HepG2 (cell line): ENCODE results near the gene TRPM5. TPM values are rescaled to one million over a fixed set of nuclear protein-coding genes. Genes with fewer than 3 reads are reported as not detected.

ENCODE experiments used
- FOSL2 ChIP-seq: sonication (generic); formaldehyde crosslinking; IDR thresholded peaks from 2 replicates; pipeline ENCODE4 v1.4.0; 2020; ENCODE audit warnings: missing genetic modification reagents
- JARID2 ChIP-seq: sonication (generic); formaldehyde crosslinking; IDR thresholded peaks from 2 replicates; pipeline ENCODE4 v1.8.1; 2023; ENCODE audit warnings: missing genetic modification reagents, inconsistent platforms; ENCODE audit not compliant: insufficient replicate concordance
- MYC ChIP-seq: sonication (generic); formaldehyde crosslinking; IDR thresholded peaks from 2 replicates; pipeline ENCODE4 v1.9.0; 2021; ENCODE audit warnings: missing genetic modification reagents, borderline replicate concordance
- NKX3-1 ChIP-seq: sonication (generic); formaldehyde crosslinking; IDR thresholded peaks from 2 replicates; pipeline ENCODE4 v1.5.0; 2020; ENCODE audit warnings: missing genetic modification reagents
- POGZ ChIP-seq: sonication (generic); formaldehyde crosslinking; IDR thresholded peaks from 2 replicates; pipeline ENCODE4 v1.4.0; 2020; ENCODE audit warnings: mild to moderate bottlenecking, missing genetic modification reagents
- POLR2G ChIP-seq: fragments of 200-400 bp; formaldehyde crosslinking; IDR thresholded peaks from 2 replicates; pipeline ENCODE4 v1.6.1; 2018; ENCODE audit warnings: mild to moderate bottlenecking, low read depth, low read length, moderate library complexity
- RBM22 ChIP-seq: fragments of 200-400 bp; formaldehyde crosslinking; optimal IDR thresholded peaks from 2 replicates; pipeline ENCODE3; 2017; ENCODE audit warnings: mild to moderate bottlenecking, low read length, moderate library complexity
- SP5 ChIP-seq: IDR thresholded peaks from 2 replicates; pipeline ENCODE4 v1.6.1; 2016; ENCODE audit warnings: low read depth, borderline replicate concordance
- SPEN ChIP-seq: sonication (generic); formaldehyde crosslinking; IDR thresholded peaks from 2 replicates; pipeline ENCODE4 v1.5.1; 2020; ENCODE audit warnings: low read depth, mild to moderate bottlenecking, missing genetic modification reagents
- ZNF101 ChIP-seq: sonication (generic); formaldehyde crosslinking; IDR thresholded peaks from 2 replicates; pipeline ENCODE4 v1.4.0; 2020; ENCODE audit warnings: mild to moderate bottlenecking, low read depth, missing genetic modification reagents, borderline replicate concordance
- ZNF782 ChIP-seq: sonication (generic); formaldehyde crosslinking; IDR thresholded peaks from 2 replicates; pipeline ENCODE4 v1.4.0; 2020; ENCODE audit warnings: missing genetic modification reagents, mild to moderate bottlenecking, borderline replicate concordance
- ZNF788 ChIP-seq: sonication (generic); formaldehyde crosslinking; IDR thresholded peaks from 2 replicates; pipeline ENCODE4 v1.5.0; 2020; ENCODE audit warnings: mild to moderate bottlenecking, missing genetic modification reagents, borderline replicate concordance
- ZSCAN20 ChIP-seq: sonication (generic); formaldehyde crosslinking; IDR thresholded peaks from 2 replicates; pipeline ENCODE4 v1.4.0; 2020; ENCODE audit warnings: missing genetic modification reagents, mild to moderate bottlenecking, borderline replicate concordance
- ZSCAN21 ChIP-seq: sonication (generic); formaldehyde crosslinking; IDR thresholded peaks from 2 replicates; pipeline ENCODE4 v1.8.0; 2022; ENCODE audit warnings: mild to moderate bottlenecking, missing genetic modification reagents, moderate library complexity, borderline replicate concordance
- polyA plus RNA-seq, 8 experiments: library from polyadenylated mRNA; depleted of rRNA in 3 of 8; stranded (reverse) in 7 of 8; unstranded in 1 of 8; fragments of >200 nt; fragmentation: Illumina TruSeq in 4 of 8; extraction: Trizol in 4 of 8; gene quantifications; 2 replicates each; pipeline versions ENCODE4 v1.2.1 to v1.2.3, GENCODE V29; 2011 to 2016; ENCODE audit warnings: low read depth in 4 of 8, missing spikeins in 1 of 8, mixed read lengths in 1 of 8; ENCODE audit not compliant: insufficient read depth in 1 of 8
- total RNA-seq, 5 experiments: library from RNA; depleted of rRNA; stranded (reverse); fragments of >200 nt; fragmentation: Illumina TruSeq; extraction: Trizol; gene quantifications; 2 replicates each; pipeline ENCODE4 v1.2.3, GENCODE V29; 2016; ENCODE audit warnings: low read depth in 1 of 5
- TF ChIP-seq, protein P1 (sequence below): sonication (generic); formaldehyde crosslinking; IDR thresholded peaks from 2 replicates; pipeline ENCODE4 v1.8.0; 2022; ENCODE audit warnings: mild to moderate bottlenecking, missing genetic modification reagents, moderate library complexity
- TF ChIP-seq, protein P2 (sequence below): sonication (generic); formaldehyde crosslinking; conservative IDR thresholded peaks from 2 replicates; pipeline ENCODE4 v1.5.0; 2020; ENCODE audit warnings: missing genetic modification reagents
- TF ChIP-seq, protein P3 (sequence below): sonication (generic); formaldehyde crosslinking; IDR thresholded peaks from 2 replicates; pipeline ENCODE4 v1.4.0; 2020; ENCODE audit warnings: missing genetic modification reagents, borderline replicate concordance
- TF ChIP-seq, protein P4 (sequence below): sonication (generic); formaldehyde crosslinking; conservative IDR thresholded peaks from 2 replicates; pipeline ENCODE4 v1.8.0; 2022; ENCODE audit warnings: low read depth, missing genetic modification reagents
- TF ChIP-seq, protein P5 (sequence below): sonication (generic); formaldehyde crosslinking; IDR thresholded peaks from 2 replicates; pipeline ENCODE4 v1.4.0; 2020; ENCODE audit warnings: mild to moderate bottlenecking, missing genetic modification reagents
- TF ChIP-seq, protein P6 (sequence below): sonication (generic); formaldehyde crosslinking; IDR thresholded peaks from 2 replicates; pipeline ENCODE4 v1.5.0; 2020; ENCODE audit warnings: mild to moderate bottlenecking, missing genetic modification reagents

TRPM5 gene
- total and polyA plus RNA-seq, 2 of the 13 experiments (the other 11 are each of a cell fraction or from before 2014, with no cell fraction given), result 0.12 TPM; not detected in 1

DNA sequence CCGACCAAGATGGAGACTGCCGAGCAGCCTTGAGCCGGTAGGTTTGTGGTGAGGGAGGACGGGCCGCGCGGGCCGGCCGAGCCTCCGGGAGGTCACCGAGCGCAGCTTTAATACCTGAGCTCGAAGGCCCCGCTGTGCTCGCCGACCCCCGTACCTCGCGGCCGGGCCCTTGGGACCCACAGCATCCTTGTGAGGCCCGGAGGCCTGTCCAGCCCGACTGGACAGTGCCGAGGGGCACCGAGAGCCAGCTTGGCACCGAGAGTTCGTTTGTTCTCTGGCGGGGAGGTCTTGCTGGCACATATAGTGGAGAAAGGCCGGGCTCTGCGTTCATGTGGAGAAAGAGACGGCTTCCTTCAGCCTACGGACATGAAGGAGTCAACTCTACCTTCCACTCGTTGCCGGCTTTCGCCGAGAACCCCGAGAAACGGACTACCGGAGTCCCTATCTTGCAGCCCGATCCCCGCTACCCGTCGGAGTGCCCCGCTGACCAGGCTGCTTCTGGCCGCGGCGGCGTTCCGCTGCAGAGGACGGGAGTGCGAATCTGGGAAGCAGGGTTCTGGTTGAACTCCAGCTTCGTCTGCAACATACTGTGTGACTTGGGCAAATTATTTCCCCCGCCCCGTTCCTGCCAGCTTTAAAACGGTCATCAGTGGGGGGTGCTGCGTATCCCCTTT lies 43.4 kb downstream of the TRPM5 start (continued):
- TF ChIP-seq POGZ (CRISPR knock-in tag) (no peak), SPEN (no peak), MYC (CRISPR knock-in tag) (no peak), FOSL2 (CRISPR knock-in tag) (no peak), ZSCAN21 (CRISPR knock-in tag) (0 out of 2 replicates have a peak, but pooled peaks have one; percentile 8), NKX3-1 (CRISPR knock-in tag) (0 out of 2 replicates have a peak, but pooled peaks have one; percentile 62), ZNF788 (CRISPR knock-in tag) (no peak), RBM22 (no peak), ZNF782 (CRISPR knock-in tag) (peak; percentile 39; the same call in 1 of the 2 replicates), SP5 (CRISPR knock-in tag) (no peak), ZSCAN20 (0 out of 2 replicates have a peak, but pooled peaks have one; percentile 78), JARID2 (CRISPR knock-in tag) (no peak), ZNF101 (CRISPR knock-in tag) (no peak), POLR2G (peak; percentile 55; the same call in 1 of the 2 replicates)
- TF ChIP-seq, protein P1, sequence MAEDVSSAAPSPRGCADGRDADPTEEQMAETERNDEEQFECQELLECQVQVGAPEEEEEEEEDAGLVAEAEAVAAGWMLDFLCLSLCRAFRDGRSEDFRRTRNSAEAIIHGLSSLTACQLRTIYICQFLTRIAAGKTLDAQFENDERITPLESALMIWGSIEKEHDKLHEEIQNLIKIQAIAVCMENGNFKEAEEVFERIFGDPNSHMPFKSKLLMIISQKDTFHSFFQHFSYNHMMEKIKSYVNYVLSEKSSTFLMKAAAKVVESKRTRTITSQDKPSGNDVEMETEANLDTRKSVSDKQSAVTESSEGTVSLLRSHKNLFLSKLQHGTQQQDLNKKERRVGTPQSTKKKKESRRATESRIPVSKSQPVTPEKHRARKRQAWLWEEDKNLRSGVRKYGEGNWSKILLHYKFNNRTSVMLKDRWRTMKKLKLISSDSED (CRISPR knock-in tag), result no peak
- TF ChIP-seq, protein P2, sequence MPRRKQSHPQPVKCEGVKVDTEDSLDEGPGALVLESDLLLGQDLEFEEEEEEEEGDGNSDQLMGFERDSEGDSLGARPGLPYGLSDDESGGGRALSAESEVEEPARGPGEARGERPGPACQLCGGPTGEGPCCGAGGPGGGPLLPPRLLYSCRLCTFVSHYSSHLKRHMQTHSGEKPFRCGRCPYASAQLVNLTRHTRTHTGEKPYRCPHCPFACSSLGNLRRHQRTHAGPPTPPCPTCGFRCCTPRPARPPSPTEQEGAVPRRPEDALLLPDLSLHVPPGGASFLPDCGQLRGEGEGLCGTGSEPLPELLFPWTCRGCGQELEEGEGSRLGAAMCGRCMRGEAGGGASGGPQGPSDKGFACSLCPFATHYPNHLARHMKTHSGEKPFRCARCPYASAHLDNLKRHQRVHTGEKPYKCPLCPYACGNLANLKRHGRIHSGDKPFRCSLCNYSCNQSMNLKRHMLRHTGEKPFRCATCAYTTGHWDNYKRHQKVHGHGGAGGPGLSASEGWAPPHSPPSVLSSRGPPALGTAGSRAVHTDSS (CRISPR knock-in tag), result no peak
- TF ChIP-seq, protein P3, sequence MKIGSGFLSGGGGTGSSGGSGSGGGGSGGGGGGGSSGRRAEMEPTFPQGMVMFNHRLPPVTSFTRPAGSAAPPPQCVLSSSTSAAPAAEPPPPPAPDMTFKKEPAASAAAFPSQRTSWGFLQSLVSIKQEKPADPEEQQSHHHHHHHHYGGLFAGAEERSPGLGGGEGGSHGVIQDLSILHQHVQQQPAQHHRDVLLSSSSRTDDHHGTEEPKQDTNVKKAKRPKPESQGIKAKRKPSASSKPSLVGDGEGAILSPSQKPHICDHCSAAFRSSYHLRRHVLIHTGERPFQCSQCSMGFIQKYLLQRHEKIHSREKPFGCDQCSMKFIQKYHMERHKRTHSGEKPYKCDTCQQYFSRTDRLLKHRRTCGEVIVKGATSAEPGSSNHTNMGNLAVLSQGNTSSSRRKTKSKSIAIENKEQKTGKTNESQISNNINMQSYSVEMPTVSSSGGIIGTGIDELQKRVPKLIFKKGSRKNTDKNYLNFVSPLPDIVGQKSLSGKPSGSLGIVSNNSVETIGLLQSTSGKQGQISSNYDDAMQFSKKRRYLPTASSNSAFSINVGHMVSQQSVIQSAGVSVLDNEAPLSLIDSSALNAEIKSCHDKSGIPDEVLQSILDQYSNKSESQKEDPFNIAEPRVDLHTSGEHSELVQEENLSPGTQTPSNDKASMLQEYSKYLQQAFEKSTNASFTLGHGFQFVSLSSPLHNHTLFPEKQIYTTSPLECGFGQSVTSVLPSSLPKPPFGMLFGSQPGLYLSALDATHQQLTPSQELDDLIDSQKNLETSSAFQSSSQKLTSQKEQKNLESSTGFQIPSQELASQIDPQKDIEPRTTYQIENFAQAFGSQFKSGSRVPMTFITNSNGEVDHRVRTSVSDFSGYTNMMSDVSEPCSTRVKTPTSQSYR, result no peak
- TF ChIP-seq, protein P4, sequence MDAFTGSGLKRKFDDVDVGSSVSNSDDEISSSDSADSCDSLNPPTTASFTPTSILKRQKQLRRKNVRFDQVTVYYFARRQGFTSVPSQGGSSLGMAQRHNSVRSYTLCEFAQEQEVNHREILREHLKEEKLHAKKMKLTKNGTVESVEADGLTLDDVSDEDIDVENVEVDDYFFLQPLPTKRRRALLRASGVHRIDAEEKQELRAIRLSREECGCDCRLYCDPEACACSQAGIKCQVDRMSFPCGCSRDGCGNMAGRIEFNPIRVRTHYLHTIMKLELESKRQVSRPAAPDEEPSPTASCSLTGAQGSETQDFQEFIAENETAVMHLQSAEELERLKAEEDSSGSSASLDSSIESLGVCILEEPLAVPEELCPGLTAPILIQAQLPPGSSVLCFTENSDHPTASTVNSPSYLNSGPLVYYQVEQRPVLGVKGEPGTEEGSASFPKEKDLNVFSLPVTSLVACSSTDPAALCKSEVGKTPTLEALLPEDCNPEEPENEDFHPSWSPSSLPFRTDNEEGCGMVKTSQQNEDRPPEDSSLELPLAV (CRISPR knock-in tag), result no peak
- TF ChIP-seq, protein P5, sequence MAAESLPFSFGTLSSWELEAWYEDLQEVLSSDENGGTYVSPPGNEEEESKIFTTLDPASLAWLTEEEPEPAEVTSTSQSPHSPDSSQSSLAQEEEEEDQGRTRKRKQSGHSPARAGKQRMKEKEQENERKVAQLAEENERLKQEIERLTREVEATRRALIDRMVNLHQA, result no peak
- TF ChIP-seq, protein P6, sequence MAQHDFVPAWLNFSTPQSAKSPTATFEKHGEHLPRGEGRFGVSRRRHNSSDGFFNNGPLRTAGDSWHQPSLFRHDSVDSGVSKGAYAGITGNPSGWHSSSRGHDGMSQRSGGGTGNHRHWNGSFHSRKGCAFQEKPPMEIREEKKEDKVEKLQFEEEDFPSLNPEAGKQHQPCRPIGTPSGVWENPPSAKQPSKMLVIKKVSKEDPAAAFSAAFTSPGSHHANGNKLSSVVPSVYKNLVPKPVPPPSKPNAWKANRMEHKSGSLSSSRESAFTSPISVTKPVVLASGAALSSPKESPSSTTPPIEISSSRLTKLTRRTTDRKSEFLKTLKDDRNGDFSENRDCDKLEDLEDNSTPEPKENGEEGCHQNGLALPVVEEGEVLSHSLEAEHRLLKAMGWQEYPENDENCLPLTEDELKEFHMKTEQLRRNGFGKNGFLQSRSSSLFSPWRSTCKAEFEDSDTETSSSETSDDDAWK (CRISPR knock-in tag), result no peak
